K562 (cell line): ENCODE results near the gene SIDT2. TPM values are rescaled to one million over a fixed set of nuclear protein-coding genes. Genes with fewer than 3 reads are reported as not detected.

ENCODE experiments used
- ATAC-seq: fragments of 200-7000 bp; cut with Tn5 transposase; 3 replicates; pipeline ENCODE4 v1.9.1; 2020; ENCODE audit warnings: moderate library complexity
- BruUV-seq: library from RNA; stranded (reverse); fragments of 400-500 nt; replicated peaks from 2 replicates; lab custom pipeline; 2021; lab: Mats Ljungman, UMichigan
- CTCF ChIA-PET: fragments of 300-600 bp; formaldehyde crosslinking; extraction: SDS; loops from one replicate; lab custom pipeline; 2021; ENCODE audit warnings: low intra/inter-chr PET ratio; lab: Yijun Ruan, JAX
- POLR2A ChIA-PET: fragments of 300-600, 350-650 bp; sonication (Branson Sonifier 250); formaldehyde crosslinking; extraction: SDS; loops from one replicate; lab custom pipeline; 2021; ENCODE audit warnings: antibody characterized with exemption, inconsistent platforms; lab: Yijun Ruan, JAX
- DNase-seq, 4 experiments: peaks; one replicate each; pipeline versions ENCODE4 v3.0.0 to v3.0.0-alpha.2; 2011 to 2018; ENCODE audit warnings: low spot score in 3 of 4, mixed read lengths in 3 of 4; ENCODE audit errors: extremely low read depth in 1 of 4
- FAIRE-seq: peaks from 2 replicates; lab custom pipeline; 2011; peaks lifted over from hg19 to GRCh38; lab: Jason Lieb, UNC
- H2AFZ ChIP-seq: 2 replicates; pipeline ENCODE4 v1.6.0; 2011; ENCODE audit warnings: low read depth, low read length, control low read depth, inconsistent platforms
- H3K27ac ChIP-seq: fragments of 200-600 bp; 3 replicates; pipeline ENCODE4 v1.8.0; 2011; ENCODE audit warnings: low read depth, mild to moderate bottlenecking, control low read depth, inconsistent platforms, low read length, moderate library complexity, mixed read lengths; ENCODE audit errors: extremely low read depth
- H3K27me3 ChIP-seq, 2 experiments: fragments of 300-600 bp in 1 of 2; 2 replicates in 1 of 2; 3 replicates in 1 of 2; pipeline versions ENCODE4 v1.6.0 to v1.8.0; 2011; ENCODE audit warnings: inconsistent platforms in 2 of 2, low read length in 2 of 2, mild to moderate bottlenecking in 1 of 2, mixed read lengths in 1 of 2, moderate library complexity in 1 of 2; ENCODE audit not compliant: control insufficient read depth in 2 of 2, insufficient read depth in 2 of 2
- H3K36me3 ChIP-seq: fragments of 300-600 bp; 3 replicates; pipeline ENCODE4 v1.8.0; 2011; ENCODE audit warnings: mild to moderate bottlenecking, low read length, inconsistent platforms; ENCODE audit not compliant: control insufficient read depth, insufficient read depth
- H3K4me1 ChIP-seq, 2 experiments: fragments of 200-600 bp in 1 of 2; replicated peaks in 1 of 2; 2 replicates in 1 of 2; 3 replicates in 1 of 2; pipeline versions ENCODE4 v1.5.1 to v1.8.0; 2011; ENCODE audit warnings: inconsistent platforms in 2 of 2, low read length in 2 of 2, mild to moderate bottlenecking in 1 of 2, mixed read lengths in 1 of 2, moderate library complexity in 1 of 2; ENCODE audit not compliant: control insufficient read depth in 2 of 2, insufficient read depth in 2 of 2
- H3K4me2 ChIP-seq: 2 replicates; pipeline ENCODE4 v1.6.1; 2011; ENCODE audit warnings: low read length, control low read depth, inconsistent platforms, mixed read lengths; ENCODE audit not compliant: insufficient read depth
- H3K4me3 ChIP-seq: fragments of 200-600 bp; sonication (generic), shearing (Covaris generic); 2 replicates; pipeline ENCODE4 v1.5.1; 2016; ENCODE audit warnings: control low read depth, inconsistent platforms
- H3K79me2 ChIP-seq: fragments of 200-600 bp; 3 replicates; pipeline ENCODE4 v1.8.0; 2011; ENCODE audit warnings: low read length, inconsistent platforms; ENCODE audit not compliant: control insufficient read depth, insufficient read depth
- H3K9ac ChIP-seq, 2 experiments: 2 replicates each; pipeline versions ENCODE4 v1.6.0 to v1.6.1; 2011; ENCODE audit warnings: low read depth in 2 of 2, low read length in 2 of 2, control low read depth in 1 of 2, inconsistent platforms in 1 of 2, mild to moderate bottlenecking in 1 of 2, mixed read lengths in 1 of 2; ENCODE audit not compliant: insufficient read depth in 1 of 2
- H3K9me1 ChIP-seq: one replicate; pipeline ENCODE4 v1.6.0; 2011; ENCODE audit warnings: inconsistent platforms, mild to moderate bottlenecking, low read length, moderate library complexity; ENCODE audit not compliant: control insufficient read depth, insufficient read depth
- H3K9me3 ChIP-seq: replicated peaks from 2 replicates; pipeline ENCODE4 v1.5.1; 2011; ENCODE audit warnings: low read depth, low read length, inconsistent platforms; ENCODE audit not compliant: control insufficient read depth, insufficient read depth
- H4K20me1 ChIP-seq: replicated peaks from 2 replicates; pipeline ENCODE4 v1.6.1; 2011; ENCODE audit warnings: low read length, inconsistent platforms, mixed read lengths; ENCODE audit not compliant: control insufficient read depth, insufficient read depth
- BRF1 ChIP-seq: IDR thresholded peaks from 3 replicates; pipeline ENCODE4 v1.6.1; 2011; ENCODE audit warnings: borderline replicate concordance, mild to moderate bottlenecking; ENCODE audit not compliant: insufficient read length; ENCODE audit errors: extremely low read depth
- CGGBP1 ChIP-seq: fragments of 250-450 bp; sonication (Bioruptor Pico); IDR thresholded peaks from 2 replicates; pipeline ENCODE4 v1.9.0; 2021; ENCODE audit warnings: mild to moderate bottlenecking
- DPF2 ChIP-seq: fragments of 450-650 bp; IDR thresholded peaks from 2 replicates; pipeline ENCODE4 v1.6.1; 2016
- E2F3 ChIP-seq: fragments of 250-450 bp; sonication (Bioruptor Pico); IDR thresholded peaks from 2 replicates; pipeline ENCODE4 v1.4.0; 2020; ENCODE audit warnings: mild to moderate bottlenecking
- FOXO4 ChIP-seq: fragments of 450-650 bp; formaldehyde crosslinking; IDR thresholded peaks from 2 replicates; pipeline ENCODE4 v1.4.0; 2020; ENCODE audit warnings: mild to moderate bottlenecking, moderate library complexity
- GTF2B ChIP-seq: IDR thresholded peaks from 2 replicates; pipeline ENCODE4 v1.6.1; 2011; ENCODE audit not compliant: insufficient read length; ENCODE audit errors: extremely low read depth
- HNRNPH1 ChIP-seq: fragments of 200-400 bp; formaldehyde crosslinking; optimal IDR thresholded peaks from 2 replicates; pipeline ENCODE3; 2017; ENCODE audit warnings: low read depth, mild to moderate bottlenecking, low read length, moderate library complexity
- IFI16 ChIP-seq: fragments of 250-450 bp; sonication (Bioruptor Pico); IDR thresholded peaks from 2 replicates; pipeline ENCODE4 v2.1.2; 2022; ENCODE audit warnings: mild to moderate bottlenecking, inconsistent platforms
- KLF16 ChIP-seq: IDR thresholded peaks from 2 replicates; pipeline ENCODE4 v1.6.1; 2016; ENCODE audit warnings: antibody characterized with exemption
- PCBP2 ChIP-seq: fragments of 200-400 bp; formaldehyde crosslinking; IDR thresholded peaks from 2 replicates; pipeline ENCODE4 v1.6.1; 2018; ENCODE audit warnings: low read length, low read depth, mild to moderate bottlenecking, moderate library complexity; ENCODE audit not compliant: poor library complexity, severe bottlenecking
- RBM25 ChIP-seq: fragments of 200-400 bp; formaldehyde crosslinking; IDR thresholded peaks from 2 replicates; pipeline ENCODE4 v1.6.1; 2018; ENCODE audit warnings: low read length, low read depth, moderate library complexity; ENCODE audit not compliant: severe bottlenecking
- TEAD2 ChIP-seq: fragments of 450-650 bp; IDR thresholded peaks from 2 replicates; pipeline ENCODE4 v1.6.1; 2016; ENCODE audit warnings: missing genetic modification characterization, control low read depth, missing compliant biosample characterization
- ZBTB1 ChIP-seq: sonication (generic); formaldehyde crosslinking; IDR thresholded peaks from 2 replicates; pipeline ENCODE4 v1.8.1; 2023; ENCODE audit warnings: missing genetic modification reagents, low read depth, mild to moderate bottlenecking, borderline replicate concordance
- ZKSCAN3 ChIP-seq: fragments of 250-450 bp; sonication (Bioruptor Pico); IDR thresholded peaks from 2 replicates; pipeline ENCODE4 v1.4.0; 2020
- ZNF436 ChIP-seq: fragments of 250-450, 450-650 bp; sonication (Bioruptor Pico); formaldehyde crosslinking; IDR thresholded peaks from 2 replicates; pipeline ENCODE4 v1.7.0; 2020; ENCODE audit warnings: mild to moderate bottlenecking
- WGBS: fragments of 100-300 bp; shearing (Covaris generic); methylation state at CpG from one replicate; pipeline ENCODE4 v1.1.6; 2016; ENCODE audit warnings: low coverage, mixed read lengths; ENCODE audit not compliant: insufficient coverage; ENCODE audit errors: missing lambda C conversion rate; 5-methylcytosine and 5-hydroxymethylcytosine counted together
- in situ Hi-C: fragments of 300-500 bp; cut with MboI; formaldehyde crosslinking; loops from 4 replicates; pipeline ENCODE4 v1.15.0; 2018; ENCODE audit warnings: inconsistent platforms, mixed read lengths
- intact Hi-C: fragments of 100-400 bp; cut with micrococcal nuclease; formaldehyde crosslinking; loops from 2 replicates; pipeline ENCODE4 v1.14.2; 2022
- polyA plus RNA-seq, 8 experiments: library from polyadenylated mRNA; depleted of rRNA in 4 of 8; stranded (reverse) in 5 of 8; unstranded in 3 of 8; fragments of >200 nt; fragmentation: Nextera tagmentation in 2 of 8; fragmentation: Illumina TruSeq in 1 of 8; extraction: Ambion mirVana in 2 of 8; extraction: Trizol in 1 of 8; gene quantifications; 2 replicates each; pipeline versions ENCODE4 v1.2.1 to v1.2.3, GENCODE V29; 2011 to 2014; ENCODE audit warnings: inconsistent platforms in 1 of 8, missing spikeins in 1 of 8
- total RNA-seq, 7 experiments: library from RNA; depleted of rRNA in 6 of 7; stranded (reverse); fragments of >200 nt in 6 of 7; fragmentation: Illumina TruSeq in 2 of 7; extraction: Trizol in 2 of 7; gene quantifications; 2 replicates each; pipeline versions ENCODE4 v1.2.1 to v1.2.3, GENCODE V29; 2011 to 2021; ENCODE audit warnings: low replicate concordance in 1 of 7

Gene SIDT2
- total and polyA plus RNA-seq, 9 of the 15 experiments (the other 6 are each of a cell fraction or from before 2014, with no cell fraction given), result 2.4 to 20.2 (median 6.5) TPM

GRCh38 chr11:117130879-117131278 lies 47.7 kb upstream of the SIDT2 start:
- no peaks in the 10 kb centered on the region for H3K4me1 ChIP-seq
- no peak overlapping the region for H3K9ac ChIP-seq
- no peak overlapping the region for H3K4me2 ChIP-seq
- in situ Hi-C loops, result no loop called here
- 31% methylated on average over 7 of the region's 7 CpGs for WGBS
- ATAC-seq, result no peak
- H2AFZ ChIP-seq, result no peak overlapping the region
- FAIRE-seq, result no peak
- no peak for DNase-seq
- H4K20me1 ChIP-seq, result no peaks in the 10 kb centered on the region
- no peak for TF ChIP-seq TEAD2 (tag)
- no peak for TF ChIP-seq IFI16 (CRISPR knock-in tag)
- no peak for TF ChIP-seq ZKSCAN3 (CRISPR knock-in tag)
- TF ChIP-seq E2F3 (CRISPR knock-in tag), result no peak
- no peaks in the 10 kb centered on the region for H3K9me1 ChIP-seq
- H3K79me2 ChIP-seq, result no peaks in the 10 kb centered on the region
- no peak overlapping the region for H3K4me3 ChIP-seq
- H3K27ac ChIP-seq, result no peak overlapping the region
- intact Hi-C loops, result no loop called here
- CTCF ChIA-PET, result no interaction called here
- BruUV-seq, result no TSS peak
- POLR2A ChIA-PET, result no interaction called here
- H3K36me3 ChIP-seq, result no peaks in the 10 kb centered on the region
- H3K9me3 ChIP-seq, result no peaks in the 10 kb centered on the region
- peaks cover 2 to 10% of the 10 kb centered on the region in 2 experiments; a peak in 4 of 5 replicates for H3K27me3 ChIP-seq

GRCh38 chr11:117134431-117134830 lies 44.1 kb upstream of the SIDT2 start:
- H3K9ac ChIP-seq, result no peak overlapping the region
- 22% methylated on average over 3 of the region's 3 CpGs for WGBS
- no peaks in the 10 kb centered on the region for H3K9me3 ChIP-seq
- BruUV-seq, result no TSS peak
- H3K9me1 ChIP-seq, result no peaks in the 10 kb centered on the region
- H3K79me2 ChIP-seq, result no peaks in the 10 kb centered on the region
- H3K4me3 ChIP-seq, result no peak overlapping the region
- ChIA-PET CTCF (no interaction called here), POLR2A (no interaction called here)
- FAIRE-seq, result no peak
- DNase-seq, result no peak
- in situ Hi-C loops, result no loop called here
- H3K36me3 ChIP-seq, result no peaks in the 10 kb centered on the region
- no peak overlapping the region for H3K4me2 ChIP-seq
- no peak for TF ChIP-seq GTF2B
- no peak for TF ChIP-seq BRF1
- TF ChIP-seq CGGBP1, result no peak
- no peak for TF ChIP-seq PCBP2
- TF ChIP-seq ZNF436, result no peak
- no peak for TF ChIP-seq KLF16
- no peak for TF ChIP-seq RBM25
- no peak for TF ChIP-seq DPF2
- TF ChIP-seq HNRNPH1, result no peak
- no peak for TF ChIP-seq ZBTB1 (CRISPR knock-in tag)
- TF ChIP-seq FOXO4 (CRISPR knock-in tag), result no peak
- peaks cover 2 to 8% of the 10 kb centered on the region in 2 experiments; a peak in 2 of 5 replicates for H3K4me1 ChIP-seq
- H4K20me1 ChIP-seq, result no peaks in the 10 kb centered on the region
- H3K27ac ChIP-seq, result no peak overlapping the region
- H3K27me3 ChIP-seq, result peaks cover 0 to 2% of the 10 kb centered on the region in 2 experiments; a peak in 1 of 5 replicates
- intact Hi-C loops, result no loop called here
- H2AFZ ChIP-seq, result no peak overlapping the region
- no peak for ATAC-seq
